ENCODE results near the gene CREB3L2. TPM values are rescaled to one million over a fixed set of nuclear protein-coding genes. Genes with fewer than 3 reads are reported as not detected.
"Not testable (repeated sequence)": the region's sequence is repeated elsewhere in the genome, so short reads cannot be mapped to it uniquely, and the experiment has no call there.

The CREB3L2 gene
- polyA plus RNA-seq, 5 donors, result 45.2 to 61.6 (median 50.8) TPM

- DNase-seq, result no peak
Observed at GRCh38 chr7:137974766-137975165, 27.1 kb downstream of the CREB3L2 start.

- no peak for DNase-seq
Observed at GRCh38 chr7:137970253-137970975, 31.5 kb downstream of the CREB3L2 start.

- DNase-seq, result no peak
Observed at GRCh38 chr7:137969828-137970227, 32.1 kb downstream of the CREB3L2 start.

GRCh38 chr7:137968890-137969289 is 33.0 kb downstream of the CREB3L2 start:
- DNase-seq, result no peak

- not testable (repeated sequence) for DNase-seq
Observed at GRCh38 chr7:137968339-137968738, 33.5 kb downstream of the CREB3L2 start.

- DNase-seq, result no peak
Observed at GRCh38 chr7:137967143-137968018, 34.5 kb downstream of the CREB3L2 start.

GRCh38 chr7:137966641-137967142 is 35.2 kb downstream of the CREB3L2 start:
- DNase-seq, result no peak

GRCh38 chr7:137965942-137966640 is 35.8 kb downstream of the CREB3L2 start:
- no peak for DNase-seq

- DNase-seq, result no peak
Observed at GRCh38 chr7:137964824-137965545, 36.9 kb downstream of the CREB3L2 start.

GRCh38 chr7:137962875-137963507 is 38.9 kb downstream of the CREB3L2 start:
- DNase-seq, result peak; percentile 35 to 51

- no peak for DNase-seq
Observed at GRCh38 chr7:137962491-137962874, 39.4 kb downstream of the CREB3L2 start.

- no peak for DNase-seq
Observed at GRCh38 chr7:137961200-137962177, 40.4 kb downstream of the CREB3L2 start.

- DNase-seq, result no peak
Observed at GRCh38 chr7:137960020-137960419, 41.9 kb downstream of the CREB3L2 start.

GRCh38 chr7:137958470-137959431 is 43.1 kb downstream of the CREB3L2 start:
- DNase-seq, result no peak

GRCh38 chr7:137957887-137958286 is 44.0 kb downstream of the CREB3L2 start:
- no peak for DNase-seq

GRCh38 chr7:137956591-137956990 is 45.3 kb downstream of the CREB3L2 start:
- no peak for DNase-seq

GRCh38 chr7:137956183-137956582 is 45.7 kb downstream of the CREB3L2 start:
- no peak for DNase-seq

GRCh38 chr7:137954614-137955013 is 47.3 kb downstream of the CREB3L2 start:
- no peak for DNase-seq
